GM19025 (cell line): ENCODE results near the gene FITM2.
"Not testable (repeated sequence)": the region's sequence is repeated elsewhere in the genome, so short reads cannot be mapped to it uniquely, and the experiment has no call there.

Experiments
- ATAC-seq: cut with Tn5 transposase; IDR thresholded peaks from one replicate; pipeline ENCODE4 v1.9.1; 2021; ENCODE audit warnings: mild to moderate bottlenecking, low read depth, moderate library complexity; ENCODE audit not compliant: unreplicated experiment

Gene FITM2, protein sequence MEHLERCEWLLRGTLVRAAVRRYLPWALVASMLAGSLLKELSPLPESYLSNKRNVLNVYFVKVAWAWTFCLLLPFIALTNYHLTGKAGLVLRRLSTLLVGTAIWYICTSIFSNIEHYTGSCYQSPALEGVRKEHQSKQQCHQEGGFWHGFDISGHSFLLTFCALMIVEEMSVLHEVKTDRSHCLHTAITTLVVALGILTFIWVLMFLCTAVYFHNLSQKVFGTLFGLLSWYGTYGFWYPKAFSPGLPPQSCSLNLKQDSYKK

DNA sequence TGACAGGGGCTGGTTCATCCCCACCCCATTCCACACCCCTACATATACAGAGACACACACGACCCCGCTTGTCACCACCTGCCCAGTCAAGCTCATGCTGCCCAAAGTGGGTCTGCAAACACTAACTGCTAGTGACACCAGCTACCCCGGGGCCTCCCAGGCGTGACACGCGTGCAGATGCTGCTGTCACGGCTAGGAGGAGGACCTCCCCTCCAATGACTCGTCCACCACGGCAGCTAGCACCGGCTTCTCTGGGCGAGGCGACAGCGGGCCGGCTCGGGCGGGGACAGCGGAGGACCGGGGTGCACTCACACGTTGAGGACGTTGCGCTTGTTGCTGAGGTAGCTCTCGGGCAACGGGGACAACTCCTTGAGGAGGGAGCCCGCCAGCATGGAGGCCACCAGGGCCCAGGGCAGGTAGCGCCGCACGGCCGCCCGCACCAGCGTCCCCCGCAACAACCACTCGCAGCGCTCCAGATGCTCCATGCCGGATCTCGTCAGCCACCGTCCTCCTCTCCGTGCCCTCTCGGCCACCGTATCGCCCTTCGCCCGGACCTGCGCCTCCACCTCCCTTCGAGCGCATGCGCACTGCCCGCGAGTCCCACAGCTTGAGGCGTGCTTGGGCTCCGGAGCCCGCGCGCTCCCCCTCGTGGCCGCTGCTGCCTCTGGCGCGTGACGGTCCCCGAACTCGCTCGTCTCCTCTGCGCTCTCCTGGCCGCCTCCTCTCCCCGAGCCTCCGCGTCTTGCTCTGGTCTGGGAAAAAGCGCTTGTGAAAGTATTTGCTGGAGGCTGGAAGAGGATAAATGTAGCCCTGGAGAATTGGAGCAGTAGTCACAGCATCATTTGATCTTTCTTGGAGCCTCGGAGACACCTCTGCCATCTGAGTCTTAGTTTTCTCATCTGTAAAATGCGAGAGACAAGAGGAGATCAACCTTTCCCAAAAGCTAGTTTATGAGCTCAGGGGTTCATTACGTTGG is at the start of gene FITM2:
FITM2 (minus strand) TSS at position 539 of the 976 bp plus-strand sequence; CDS start at position 485, 54 bp downstream.
- peak; percentile 91 for ATAC-seq

DNA sequence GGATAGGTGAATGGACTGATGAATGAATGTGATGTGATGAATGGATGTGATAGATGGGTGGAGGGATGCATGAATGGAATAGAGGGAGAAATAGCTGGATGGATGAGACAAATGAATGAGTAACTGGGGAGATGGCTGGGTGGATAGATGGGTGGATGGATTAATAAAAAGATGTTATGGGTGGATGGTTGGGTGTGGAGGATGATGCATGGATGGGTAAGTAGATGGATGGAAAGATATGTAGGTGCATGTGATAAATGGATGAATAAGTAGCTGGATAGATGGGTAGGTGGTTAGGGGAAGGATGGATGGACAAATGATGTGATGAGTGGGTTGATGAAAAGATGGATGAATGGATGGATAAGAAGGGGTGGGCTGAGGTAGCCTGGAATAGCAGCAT is 49.2 kb upstream of the FITM2 start:
- ATAC-seq: no peak

DNA sequence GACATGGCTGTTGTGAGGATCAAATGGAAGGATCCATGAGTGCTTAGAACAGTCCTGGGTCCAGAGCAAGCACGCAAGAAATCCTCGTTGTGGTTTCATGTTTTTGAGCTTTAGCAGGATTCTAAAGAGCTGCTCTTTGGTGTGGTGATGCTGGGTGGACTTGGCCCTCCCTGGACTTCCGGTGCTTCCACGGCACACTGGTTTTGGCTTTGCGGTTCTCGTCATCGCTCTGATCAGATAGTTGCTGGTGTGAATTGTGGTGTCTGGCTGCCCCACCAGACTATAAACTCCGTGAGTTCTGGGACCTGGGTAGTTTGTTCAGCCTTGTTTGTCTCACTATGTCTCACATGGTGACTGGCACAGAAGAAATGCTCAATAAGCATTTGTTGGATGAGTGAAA is 47.8 kb upstream of the FITM2 start:
- no peak for ATAC-seq

DNA sequence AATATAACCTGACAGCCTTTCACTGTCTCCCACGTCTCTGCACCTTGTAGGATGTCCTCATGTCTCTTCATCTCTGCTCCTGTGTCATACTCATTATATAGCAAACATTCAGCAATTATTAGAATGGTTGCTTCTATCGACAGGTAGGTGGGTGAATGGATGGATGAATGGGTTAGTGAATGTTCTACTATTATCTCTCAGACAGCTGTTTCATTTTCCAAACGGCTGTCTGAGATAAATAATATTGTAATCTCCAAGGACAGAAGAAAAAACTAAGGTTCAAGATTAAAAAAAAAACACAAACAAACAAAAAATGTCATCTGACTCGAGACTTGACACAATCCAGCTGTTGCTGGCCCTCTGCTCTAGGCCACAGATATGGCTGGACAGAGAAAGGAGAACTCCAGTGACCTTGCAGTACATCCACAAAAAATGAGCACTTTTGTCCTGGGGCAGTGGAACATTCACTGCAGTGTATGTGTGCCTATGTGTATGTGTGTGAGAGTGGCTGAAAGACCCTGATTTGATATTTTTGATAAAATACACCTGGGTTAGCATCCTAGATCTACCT is 46.6 kb upstream of the FITM2 start:
- ATAC-seq: no peak

DNA sequence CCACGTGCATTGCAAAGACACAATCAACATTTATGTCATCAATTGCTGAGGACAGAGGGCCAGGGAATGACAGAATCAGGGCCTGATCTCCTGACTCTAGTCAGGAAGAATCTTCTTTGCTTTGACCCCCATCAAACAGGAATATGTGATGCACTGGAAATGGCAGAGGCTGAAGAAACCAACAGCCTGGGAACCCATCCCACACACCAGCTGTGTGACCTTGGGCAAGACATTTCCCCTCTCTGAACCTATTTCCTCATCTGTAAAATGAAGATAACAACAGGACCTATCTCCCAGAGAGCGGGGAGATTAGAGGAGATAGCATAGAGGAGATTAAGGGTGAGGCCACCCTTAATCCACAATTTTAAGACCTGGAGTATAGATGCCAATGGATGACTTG is 46.0 kb upstream of the FITM2 start:
- ATAC-seq: no peak

DNA sequence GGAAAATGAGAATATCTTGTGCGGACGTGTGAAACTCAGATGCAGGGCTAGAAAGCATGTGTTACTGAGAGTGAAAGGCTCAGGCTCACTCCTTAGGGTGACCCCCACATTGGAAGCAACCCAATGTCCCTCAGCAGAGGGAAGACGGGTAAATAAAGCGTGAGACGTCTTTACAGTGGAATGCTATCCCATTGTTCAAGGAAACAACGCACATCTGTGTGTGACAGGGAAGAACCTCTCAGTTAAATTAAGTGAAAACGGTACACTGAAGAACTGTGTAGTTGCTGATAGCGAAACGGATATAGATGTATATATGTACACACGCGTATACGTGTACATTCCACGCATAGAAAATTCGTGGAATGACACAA is 45.3 kb upstream of the FITM2 start:
- ATAC-seq: no peak

DNA sequence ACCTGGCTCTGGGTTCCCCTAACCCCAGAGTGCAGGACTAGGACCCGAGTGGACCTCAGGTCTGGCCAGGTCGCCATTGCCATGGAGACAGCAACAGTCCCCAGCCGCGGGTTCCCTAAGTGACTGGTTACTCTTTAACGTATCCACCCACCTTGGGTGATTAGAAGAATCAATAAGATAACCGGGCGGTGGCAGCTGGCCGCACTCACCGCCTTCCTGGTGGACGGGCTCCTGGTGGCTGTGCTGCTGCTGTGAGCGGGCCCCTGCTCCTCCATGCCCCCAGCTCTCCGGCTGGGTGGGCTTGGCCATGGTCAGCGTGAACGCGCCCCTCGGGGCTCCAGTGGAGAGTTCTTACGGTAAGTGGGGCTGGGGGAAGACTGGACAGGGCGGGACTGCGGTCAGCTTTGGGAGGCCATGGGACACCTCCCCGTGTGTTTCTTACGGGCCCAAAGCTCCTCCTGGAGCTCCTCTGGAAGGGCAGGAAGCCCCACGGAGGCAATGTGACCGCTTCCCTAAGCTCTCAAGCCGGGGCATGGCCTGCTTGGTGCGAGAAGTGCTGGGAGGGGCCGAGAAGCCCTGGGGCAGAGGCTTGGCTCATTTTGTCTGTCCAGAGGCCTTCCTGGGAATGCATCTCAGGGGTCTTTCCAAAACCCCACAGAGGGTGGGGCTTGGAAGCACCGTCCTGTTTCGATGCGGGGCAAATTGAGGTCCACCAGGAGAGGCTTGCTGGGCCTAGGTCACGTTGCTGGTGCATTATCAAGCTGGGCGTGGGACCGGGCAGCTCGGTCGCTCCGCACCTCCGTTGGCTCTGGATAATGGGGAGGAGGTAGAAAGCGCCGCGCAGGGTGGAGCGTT is 44.7 kb upstream of the FITM2 start, which contains the start of gene HNF4A:
HNF4A (plus strand) TSS at position 202 of the 855 bp plus-strand sequence; CDS start at position 308, 106 bp downstream.
- ATAC-seq: no peak

DNA sequence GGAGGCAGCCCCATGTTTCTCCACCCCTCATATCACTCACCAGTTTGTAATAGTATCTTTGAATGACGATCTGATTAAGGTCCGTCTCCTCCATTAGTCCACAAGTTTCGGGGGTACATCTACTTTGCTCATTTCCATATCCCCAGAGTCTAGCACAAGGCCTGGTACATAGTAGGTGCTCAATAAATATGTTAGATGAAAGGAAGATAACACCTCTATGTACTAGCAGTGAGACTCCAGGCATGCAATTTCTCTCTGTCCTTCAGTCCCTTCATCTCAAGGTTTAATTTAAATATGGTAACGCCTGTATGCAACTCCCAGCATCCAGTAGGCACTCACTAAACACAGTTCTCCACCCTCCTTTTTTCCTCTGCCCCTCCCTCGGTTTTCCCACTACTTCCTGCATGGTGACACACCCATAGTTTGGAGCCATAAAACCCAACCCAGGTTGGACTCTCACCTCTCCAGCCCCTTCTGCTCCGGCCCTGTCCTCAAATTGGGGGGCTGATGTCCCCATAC is 44.0 kb upstream of the FITM2 start:
- ATAC-seq: no peak

DNA sequence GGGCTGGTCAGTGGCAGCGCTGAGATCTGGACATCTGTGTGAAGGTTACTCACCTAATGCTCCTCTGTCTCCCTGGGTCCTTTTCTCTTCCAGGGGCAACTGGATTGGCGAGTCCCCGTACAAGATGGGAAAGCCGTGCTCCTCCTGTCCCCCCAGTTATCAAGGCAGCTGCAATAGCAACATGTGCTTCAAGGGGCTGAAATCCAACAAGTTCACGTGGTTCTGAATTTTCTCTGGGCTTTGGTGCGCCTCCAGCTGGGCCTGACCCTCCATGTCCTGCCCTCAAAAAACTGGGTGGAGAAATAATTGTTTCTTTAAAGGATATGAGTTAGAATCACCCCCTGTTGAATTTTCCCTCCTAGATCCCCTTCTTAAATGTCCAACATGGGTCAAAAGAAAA is 39.6 kb upstream of the FITM2 start:
- ATAC-seq: no peak

DNA sequence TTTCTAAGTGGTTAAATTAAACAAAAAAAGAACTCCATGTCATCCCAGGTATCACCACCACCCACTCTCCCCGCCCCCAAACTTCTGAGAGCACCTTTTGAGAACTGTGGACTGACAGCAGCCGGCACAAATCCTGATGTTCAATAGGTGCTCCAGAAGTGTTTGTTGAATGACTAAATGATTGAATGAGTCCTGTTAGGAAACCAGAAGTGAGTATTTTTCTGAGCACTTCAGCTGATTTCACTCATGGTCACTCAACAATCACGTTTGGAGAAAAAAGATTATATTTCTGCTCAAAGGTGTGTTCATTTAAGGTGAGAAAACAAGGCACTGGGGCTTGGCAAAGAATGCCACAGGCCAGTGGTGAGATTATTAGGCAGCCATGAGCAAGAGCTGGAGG is 38.3 kb upstream of the FITM2 start:
- ATAC-seq: no peak

DNA sequence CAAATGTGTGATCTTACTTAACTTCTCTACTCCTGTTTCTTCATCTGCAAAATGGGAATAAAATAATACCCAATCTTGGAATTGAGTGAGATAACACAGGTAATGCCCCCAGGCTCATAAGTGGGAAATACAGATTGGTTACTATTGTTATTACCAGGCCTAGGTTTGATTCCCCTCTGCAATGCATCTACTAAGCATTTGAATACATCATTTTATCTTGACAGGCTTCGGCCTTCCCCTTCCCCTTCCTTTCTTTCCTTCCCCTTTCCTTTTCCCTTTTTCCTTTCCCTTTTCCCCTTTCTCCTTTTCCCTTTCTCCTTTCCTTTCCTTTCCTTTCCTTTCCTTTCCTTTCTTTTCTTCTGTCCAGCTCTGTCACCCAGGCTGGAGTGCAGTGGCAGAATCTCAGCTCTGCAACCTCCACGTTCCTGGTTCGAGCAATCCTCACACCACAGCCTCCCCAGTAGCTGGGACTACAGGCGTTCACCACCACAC is 37.2 kb upstream of the FITM2 start:
- no peak for ATAC-seq

DNA sequence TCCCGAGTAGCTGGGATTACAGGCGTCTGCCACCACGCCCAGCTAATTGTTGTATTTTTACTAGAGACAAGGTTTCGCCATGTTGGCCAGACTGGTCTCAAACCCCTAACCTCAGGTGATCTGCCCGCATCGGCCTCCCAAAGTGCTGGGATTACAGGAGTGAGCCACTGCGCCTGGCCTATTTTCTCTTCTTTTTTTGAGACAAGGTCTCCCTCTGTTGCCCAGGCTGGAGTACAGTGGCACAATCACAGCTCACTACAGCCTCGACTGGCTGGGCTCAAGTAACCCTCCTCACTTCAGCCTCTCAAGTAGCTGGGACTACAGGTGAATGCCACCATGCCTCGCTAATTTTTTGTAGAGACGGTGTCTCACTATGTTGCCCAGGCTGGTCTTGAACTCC is 34.9 kb upstream of the FITM2 start:
- not testable (repeated sequence) for ATAC-seq

DNA sequence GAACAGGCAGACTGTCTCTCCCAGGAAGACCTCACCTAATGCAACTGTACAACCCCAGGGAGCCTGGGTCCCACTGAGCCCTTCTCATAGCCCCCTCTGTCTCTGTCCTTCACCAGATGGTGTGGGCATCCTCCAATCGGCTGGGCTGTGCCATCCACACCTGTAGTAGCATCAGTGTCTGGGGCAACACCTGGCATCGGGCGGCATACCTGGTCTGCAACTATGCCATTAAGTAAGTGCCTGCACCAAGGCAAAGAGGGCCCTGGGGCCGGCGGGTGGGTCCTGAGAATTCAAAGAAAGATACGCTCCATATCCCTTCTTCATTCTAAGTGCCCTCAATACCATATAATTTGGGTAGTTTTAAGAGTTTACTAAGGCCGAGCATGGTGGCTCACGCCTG is 34.1 kb upstream of the FITM2 start:
- ATAC-seq: no peak

DNA sequence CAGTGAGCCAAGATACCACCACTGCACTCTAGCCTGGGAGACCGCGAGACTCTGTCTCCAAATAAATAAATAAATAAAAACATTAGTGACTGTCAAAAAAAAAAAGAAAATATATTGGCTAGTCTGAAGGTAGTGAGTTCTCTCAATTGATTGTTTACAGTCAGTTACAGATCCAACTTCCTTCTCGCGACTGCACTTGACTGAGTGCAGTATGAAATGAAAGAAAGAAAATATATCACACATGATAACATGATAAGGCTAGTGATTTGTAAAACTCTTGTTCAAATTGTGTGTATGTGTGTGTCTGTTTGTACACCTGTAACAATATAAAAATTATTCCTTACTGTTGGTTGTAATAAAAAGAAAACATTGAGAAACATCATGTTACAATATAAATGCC is 33.7 kb upstream of the FITM2 start:
- no peak for ATAC-seq

DNA sequence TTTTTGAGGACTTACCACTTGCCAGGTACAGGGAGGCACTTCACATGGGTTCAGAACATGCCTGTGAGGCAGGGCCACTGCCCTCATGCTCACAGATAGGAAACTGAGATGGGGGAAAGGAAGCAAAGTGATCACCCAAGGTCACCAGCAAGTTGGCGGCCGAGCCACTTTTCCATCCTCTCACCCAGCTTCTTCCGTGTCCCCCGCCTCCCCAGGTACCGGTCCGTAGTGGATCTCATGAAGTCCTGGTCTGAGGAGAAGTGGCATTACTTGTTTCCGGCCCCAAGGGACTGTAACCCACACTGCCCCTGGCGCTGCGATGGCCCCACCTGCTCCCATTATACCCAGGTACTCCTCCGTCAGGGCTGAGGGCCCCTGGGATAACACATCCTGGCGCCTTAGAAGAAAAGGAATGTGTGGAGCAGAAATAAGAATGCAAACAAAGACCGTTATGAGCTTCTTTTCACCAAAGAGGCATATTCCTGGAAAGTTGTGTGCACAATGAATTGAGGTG is 32.2 kb upstream of the FITM2 start:
- ATAC-seq: no peak

DNA sequence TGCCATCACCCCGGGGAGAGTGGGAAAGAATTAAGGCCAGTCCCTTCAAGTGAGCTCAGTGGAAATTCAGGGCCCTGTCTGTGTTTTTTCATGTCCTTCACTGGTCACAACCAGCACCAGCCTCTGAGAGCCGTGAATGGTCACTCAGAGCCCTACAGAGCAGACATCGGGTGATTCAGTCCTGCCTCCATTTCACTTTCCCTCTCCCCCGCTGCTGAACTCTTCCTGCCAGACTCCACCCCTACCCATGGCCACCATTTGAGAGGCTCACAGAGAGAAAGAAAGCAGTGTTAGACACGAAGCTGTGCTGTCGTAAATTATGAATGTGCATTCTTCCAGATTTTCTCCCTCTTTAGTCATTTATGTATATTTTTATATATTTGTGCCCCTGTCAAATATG is 31.2 kb upstream of the FITM2 start:
- no peak for ATAC-seq

DNA sequence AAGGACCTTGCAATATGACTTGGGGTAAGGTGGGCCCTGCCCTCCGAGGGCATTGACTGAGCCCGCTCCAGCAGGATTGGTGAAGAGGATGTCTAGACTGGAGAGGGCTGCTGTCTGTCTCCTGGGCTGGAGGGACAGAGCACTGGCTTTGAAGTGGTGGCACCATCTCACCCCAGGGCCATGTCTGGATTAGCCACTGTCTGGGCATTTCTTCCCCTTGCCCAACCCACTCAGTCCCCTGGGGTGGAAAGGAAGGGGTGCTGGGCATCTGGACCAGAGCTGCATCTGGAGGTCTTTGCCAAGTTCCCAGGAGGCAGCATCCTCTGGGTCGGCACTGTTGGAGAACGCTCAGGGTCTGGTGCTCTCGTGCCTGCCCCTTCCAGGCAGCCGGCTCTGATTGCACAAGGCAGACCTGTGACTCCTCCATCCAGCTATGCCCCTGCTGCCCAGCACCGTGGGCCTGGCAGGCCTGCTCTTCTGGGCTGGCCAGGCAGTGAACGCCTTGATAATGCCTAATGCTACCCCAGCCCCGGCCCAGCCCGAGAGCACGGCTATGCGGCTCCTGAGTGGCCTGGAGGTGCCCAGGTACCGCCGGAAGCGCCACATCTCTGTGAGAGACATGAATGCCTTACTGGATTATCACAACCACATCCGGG is 25.9 kb upstream of the FITM2 start, which contains the start of gene R3HDML:
R3HDML (plus strand) TSS at position 319 of the 656 bp plus-strand sequence; CDS start at position 434, 115 bp downstream.
- ATAC-seq: no peak

DNA sequence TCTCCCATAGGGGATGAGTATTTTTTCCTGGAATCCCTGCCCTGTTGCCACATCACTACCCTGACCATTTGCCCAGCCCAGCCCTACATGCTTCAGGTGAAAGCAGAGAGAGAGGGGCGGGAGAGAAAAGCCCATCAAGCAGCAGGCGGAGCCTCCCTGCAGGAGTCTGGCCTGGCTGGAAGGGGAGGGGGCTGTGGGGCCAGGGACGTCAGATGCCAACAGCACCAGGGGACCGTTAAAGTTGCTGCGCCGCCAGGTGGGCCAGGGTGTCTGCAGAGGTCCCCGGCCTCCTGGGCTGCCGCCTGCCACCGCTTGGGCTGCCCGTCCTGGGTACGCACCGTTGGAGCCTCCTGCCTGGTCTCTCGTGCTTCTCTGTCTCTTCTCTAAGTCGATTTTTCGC is 25.1 kb upstream of the FITM2 start:
- ATAC-seq: no peak

DNA sequence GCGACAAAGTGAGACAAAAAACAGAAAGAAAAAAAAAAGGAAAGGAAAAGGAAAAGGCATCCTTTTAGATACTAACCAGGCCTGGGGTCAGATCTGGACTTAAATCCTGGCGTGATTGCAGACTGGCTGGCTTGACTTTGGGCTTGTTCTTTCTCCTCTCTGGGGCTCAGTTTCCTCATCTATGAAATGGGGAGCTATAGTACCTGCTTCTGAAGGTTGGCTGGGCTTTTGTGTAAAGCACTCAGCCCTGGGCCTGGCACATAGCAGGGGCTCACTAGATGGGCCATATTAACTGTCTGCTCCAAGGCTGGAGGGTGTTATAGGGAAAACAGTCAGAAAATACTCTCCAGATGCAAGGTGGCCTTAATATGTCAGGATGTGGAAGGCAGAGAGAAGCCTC is 24.7 kb upstream of the FITM2 start:
- ATAC-seq: no peak
